Measurements from ENCODE around the gene EPB41L2.
"Not testable (repeated sequence)": the region's sequence is repeated elsewhere in the genome, so short reads cannot be mapped to it uniquely, and the experiment has no call there.

Gene EPB41L2

GRCh38 chr6:131033631-131034030 lies 29.4 kb downstream of the EPB41L2 start:
- DNase-seq: no peak

GRCh38 chr6:131029626-131030297 lies 33.3 kb downstream of the EPB41L2 start:
- DNase-seq: no peak

- no peak for DNase-seq
Observed at GRCh38 chr6:131027326-131027725, 35.7 kb downstream of the EPB41L2 start.

DNA sequence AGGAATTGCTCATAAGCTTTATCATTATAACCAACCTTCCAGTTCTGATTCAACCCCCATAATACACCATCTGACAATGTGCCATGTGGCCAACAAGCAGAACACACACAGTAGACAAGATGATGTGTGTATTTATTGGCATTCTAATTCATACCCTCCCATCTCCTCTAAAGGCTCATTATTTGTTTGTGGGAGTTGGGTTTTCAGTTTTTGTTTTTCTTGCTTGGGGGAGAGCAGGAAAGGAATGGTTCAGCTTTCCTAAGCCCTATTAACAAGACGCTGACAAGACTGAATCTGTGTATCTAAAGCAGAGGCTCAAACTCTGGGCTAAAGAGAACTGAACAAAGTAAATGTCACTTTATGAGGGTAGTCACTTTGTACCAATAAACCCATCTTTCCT lies 36.8 kb downstream of the EPB41L2 start:
- no peak for DNase-seq

- no peak for DNase-seq
Observed at GRCh38 chr6:131024565-131024964, 38.5 kb downstream of the EPB41L2 start.

DNA sequence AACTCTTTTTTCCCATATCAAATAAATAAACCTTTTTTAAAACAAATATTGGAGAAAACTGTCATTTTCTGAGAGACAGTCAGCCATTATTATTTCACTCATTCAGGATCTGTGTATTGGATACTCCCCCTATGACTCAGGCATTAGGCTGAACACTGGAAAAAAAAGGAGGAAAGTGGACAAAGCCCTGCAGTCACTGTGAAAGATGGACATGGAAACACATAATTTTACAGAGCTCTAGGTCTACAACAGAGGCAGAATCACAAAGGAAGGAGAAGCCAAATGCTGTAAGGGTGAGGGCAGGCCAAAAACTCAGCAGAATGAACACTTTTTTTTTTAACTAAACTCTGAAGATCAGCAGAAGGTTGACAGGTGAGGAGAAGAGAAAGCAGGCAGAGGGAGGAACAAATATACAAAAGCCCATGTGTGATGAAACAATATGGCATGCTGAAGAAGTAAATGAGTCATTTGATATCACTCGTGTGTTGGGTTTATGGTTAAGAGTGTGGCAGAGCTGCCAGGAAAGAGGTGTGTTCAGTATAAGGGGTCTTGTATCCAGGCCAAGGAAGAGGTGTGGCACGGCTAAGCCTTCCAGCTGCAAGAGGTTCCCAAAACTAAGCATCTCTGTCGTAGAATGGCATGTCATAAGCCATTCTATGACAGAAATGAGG lies 39.1 kb downstream of the EPB41L2 start:
- DNase-seq: no peak

DNA sequence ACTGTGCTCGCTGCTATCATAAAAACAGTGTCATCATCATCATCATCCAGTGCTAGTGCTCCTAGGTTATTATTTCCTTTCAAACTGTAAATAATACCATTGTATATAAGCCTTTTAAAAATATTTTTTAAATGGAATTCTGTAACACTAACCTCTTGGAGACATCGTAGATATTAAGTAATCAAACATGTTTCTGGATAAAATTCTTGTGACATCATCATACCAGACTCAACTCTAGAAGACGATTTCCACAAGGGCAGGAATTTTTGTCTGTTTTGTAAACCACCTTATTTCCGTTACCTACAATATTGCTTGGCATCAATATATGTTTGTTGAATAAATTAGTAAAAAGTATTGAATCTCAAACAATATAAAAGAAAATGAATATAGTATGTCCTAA lies 40.4 kb downstream of the EPB41L2 start:
- no peak for DNase-seq

DNA sequence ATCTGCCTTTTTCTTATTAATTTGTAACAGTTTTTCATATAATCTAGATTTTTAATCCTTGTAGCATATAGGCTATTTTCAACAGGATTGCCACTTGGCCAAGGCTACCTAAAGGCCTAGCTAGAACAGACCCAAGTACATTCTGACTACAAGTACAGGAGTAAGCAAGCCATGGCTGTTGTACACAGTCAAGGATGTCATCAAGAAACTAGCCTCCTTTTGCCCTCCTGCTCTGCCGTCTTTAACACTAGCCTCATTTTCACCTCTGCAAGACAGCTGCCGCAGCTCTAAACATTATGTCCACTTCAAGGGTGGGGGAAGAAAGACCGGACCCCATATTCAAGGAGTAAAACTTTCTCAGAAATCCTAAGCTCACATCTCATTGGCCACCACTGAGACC lies 45.1 kb downstream of the EPB41L2 start:
- DNase-seq: no peak

GRCh38 chr6:131015630-131016263 lies 47.3 kb downstream of the EPB41L2 start:
- no peak for DNase-seq

DNA sequence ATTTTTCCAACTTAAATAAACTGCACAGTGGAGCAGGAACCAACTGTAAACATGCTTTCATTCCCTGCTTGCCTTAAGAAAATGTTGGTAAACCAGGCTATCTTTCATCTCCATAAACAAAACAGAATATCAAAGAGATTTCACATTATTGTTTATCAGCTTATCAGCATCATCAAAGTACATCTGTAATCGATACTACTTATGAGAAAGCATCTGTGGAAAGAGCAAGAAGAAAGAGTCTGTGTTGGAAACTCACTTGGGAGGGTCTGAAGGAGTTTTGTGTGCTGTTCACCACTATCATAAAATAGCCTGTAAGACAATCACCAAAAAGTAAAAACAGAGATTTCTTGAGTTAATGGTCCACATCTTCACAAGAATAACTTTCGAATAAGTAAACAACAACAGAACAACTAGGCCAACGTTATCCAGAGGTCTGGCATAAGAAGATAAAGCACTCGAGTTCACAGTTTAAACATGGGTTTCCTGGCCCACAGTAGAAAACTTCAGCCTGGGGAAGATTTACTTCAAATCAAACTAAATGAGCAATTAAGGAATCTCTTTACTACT lies 47.9 kb downstream of the EPB41L2 start:
- DNase-seq: no peak

DNA sequence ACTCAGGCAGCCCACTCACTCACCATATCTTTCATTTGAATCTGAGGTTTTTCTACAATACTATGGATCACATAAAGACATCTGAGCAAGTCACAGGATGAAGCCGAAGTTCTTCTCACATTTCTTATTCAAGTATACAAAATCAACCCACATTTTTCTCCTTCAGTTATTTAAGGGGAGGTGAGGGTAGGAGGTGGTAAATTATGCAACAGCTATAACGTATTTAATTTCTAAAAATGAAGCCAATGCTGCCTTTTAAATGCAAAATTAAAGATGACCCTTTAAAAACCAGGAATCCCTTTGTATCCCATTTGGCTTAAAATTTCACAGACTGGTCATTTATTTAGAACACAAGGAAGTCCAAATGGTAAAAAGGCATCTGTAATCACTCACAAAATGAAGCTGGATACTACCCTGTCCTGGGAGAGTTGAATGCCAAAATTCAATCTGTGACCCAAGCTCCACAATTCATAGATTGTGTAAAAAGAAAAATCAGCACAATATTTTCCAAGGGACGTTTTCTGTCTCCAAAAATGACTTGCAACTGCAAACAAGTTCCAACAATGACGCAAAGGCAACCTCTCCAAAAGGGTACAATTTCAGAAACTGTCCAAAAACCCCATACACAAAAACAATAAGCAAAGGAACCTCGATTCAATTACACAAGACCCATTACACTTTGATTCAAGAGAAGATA lies 48.8 kb downstream of the EPB41L2 start:
- DNase-seq: no peak

DNA sequence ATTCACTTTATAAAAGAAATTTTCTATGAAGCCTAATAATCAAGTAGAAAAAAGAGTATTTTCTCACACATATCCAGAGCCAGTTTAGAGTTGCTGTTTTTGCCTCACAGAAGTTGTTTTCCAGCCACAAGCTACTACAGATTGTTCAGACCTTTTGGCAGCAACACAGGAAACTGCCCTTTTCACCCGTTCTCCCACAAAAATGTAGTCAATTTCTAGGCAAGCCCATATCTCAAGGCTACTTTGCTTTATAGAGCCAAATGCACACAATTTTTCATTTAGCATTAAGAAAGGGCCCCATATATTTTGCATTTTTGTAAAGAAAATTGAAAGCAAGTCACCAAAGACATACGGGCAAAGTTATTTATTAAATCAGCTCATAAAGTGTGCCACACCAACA lies 49.5 kb downstream of the EPB41L2 start:
- DNase-seq: no peak

- no peak for DNase-seq
Observed at GRCh38 chr6:131009790-131010189, 53.3 kb downstream of the EPB41L2 start.

DNA sequence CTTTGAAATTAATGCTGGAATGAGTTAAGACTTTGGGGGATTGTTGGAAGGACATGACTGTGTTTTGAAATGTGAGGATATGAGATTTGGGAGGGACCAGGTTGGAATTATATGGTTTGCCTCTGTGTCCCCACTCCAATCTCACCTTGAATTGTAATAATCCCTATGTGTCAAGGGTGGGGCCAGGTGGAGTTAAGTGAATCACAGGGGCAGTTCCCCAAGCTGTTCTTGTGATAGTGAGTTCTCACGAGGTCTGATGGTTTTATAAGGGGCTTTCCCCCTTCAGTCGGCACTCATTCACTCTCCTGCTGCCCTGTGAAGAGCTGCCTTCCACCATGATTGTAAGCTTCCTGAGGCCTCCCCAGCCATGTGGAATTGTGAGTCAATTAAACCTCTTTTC lies 54.1 kb downstream of the EPB41L2 start:
- not testable (repeated sequence) for DNase-seq

- not testable (repeated sequence) for DNase-seq
Observed at GRCh38 chr6:131007964-131008363, 55.1 kb downstream of the EPB41L2 start.

DNA sequence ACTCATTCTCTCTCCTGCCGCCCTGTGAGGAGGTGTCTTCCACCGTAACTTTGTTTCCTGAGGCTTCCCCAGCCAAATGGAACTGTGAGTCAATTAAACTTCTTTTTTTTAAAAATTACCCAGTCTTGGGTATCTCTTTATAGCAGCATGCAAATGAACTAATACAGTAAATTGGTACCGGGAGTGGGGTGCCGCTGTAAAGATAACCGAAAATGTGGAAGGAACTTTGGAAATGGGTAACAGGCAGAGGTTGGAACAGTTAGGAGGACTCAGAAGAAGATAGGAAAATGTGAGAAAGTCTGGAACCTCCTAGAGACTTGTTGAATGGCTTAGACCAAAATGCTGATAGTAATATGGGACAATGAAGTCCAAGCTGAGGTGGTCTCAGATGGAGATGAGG lies 55.8 kb downstream of the EPB41L2 start:
- no peak for DNase-seq

GRCh38 chr6:131005439-131006016 lies 57.5 kb downstream of the EPB41L2 start:
- DNase-seq: no peak

DNA sequence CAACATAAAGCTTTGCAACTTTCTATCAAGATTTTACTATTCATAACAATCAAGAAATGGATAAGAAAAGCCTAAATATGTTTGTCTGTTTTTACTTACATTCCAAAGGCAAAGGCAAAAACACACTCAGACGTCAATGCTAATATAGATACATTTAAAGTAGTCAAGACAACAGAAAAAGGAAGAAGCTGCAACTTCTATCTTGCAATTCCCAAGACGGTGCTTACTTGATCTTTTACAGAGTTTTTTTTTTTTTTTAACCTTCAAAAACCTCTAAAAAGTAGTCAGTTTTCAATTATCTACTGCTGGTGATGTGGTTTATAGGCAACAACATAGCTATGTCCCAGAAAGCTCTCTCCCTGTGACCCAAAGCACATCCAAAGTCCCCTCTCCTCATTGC lies 58.1 kb downstream of the EPB41L2 start:
- DNase-seq: no peak

DNA sequence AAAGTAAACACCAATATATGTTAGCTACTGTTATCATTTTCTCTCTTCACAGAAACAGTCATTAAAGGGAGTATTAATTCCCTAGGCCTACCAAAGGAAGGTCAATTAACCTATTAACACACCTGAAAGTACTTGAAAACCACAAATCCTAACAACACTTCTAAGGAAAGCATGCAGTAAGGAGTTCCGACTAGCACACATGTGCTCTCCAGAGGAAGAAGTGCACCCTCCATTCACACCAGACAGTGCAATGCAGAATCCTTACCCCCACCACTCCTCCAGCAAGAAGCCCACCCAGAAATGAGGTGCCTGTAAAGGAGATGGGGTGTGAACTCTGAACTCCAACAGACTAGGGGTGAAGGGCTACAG lies 58.7 kb downstream of the EPB41L2 start:
- no peak for DNase-seq

- no peak for DNase-seq
Observed at GRCh38 chr6:131003488-131004386, 59.3 kb downstream of the EPB41L2 start.

- no peak for DNase-seq
Observed at GRCh38 chr6:131002661-131002980, 60.4 kb downstream of the EPB41L2 start.

All from CD4-positive, alpha-beta T cell treated with Interleukin-17A for 4 hours (primary cell).